ENCODE measurements around the gene VTI1A. TPM values are rescaled to one million over a fixed set of nuclear protein-coding genes. Genes with fewer than 3 reads are reported as not detected.

The VTI1A gene
- polyA plus RNA-seq, 1 of the 3 experiments (the other 2 are of a cell fraction), result 8.3 TPM

DNA sequence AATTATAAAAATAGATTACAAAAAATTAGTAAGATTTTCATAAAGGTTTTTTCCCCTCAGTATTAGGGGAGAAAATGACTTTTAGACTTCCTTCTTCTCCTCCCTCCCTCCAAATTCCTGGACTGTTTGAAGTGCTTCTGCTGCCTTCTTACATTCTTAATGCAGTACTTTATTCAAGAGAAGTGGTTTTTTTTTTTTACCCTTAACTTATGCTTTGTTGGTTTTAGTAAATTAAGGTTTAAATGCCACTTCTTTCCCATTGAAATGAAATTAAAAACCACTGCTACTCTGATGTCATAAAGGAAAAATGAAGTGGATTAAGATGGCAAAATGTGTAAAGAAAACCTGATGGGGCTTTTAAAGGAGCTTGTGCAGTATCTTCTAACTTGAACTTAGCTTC lies 140.7 kb downstream of the VTI1A start:
- no peaks in the 10 kb centered on the region for H3K9me3 ChIP-seq
- no peak overlapping the region for H3K4me3 ChIP-seq (ENCODE audit: low read depth in 2 of 2, low read length in 1 of 2)
- ChIA-PET CTCF (no interaction called here), POLR2A (no interaction called here)
- peak overlapping the region; percentile 8 to 22; a peak in 3 of 4 replicates for H3K27ac ChIP-seq (ENCODE audit: low read depth in 2 of 2, low read length in 1 of 2)
- no peaks in the 10 kb centered on the region for H3K27me3 ChIP-seq (ENCODE audit: insufficient read depth)
- peaks cover 0 to 37% of the 10 kb centered on the region in 2 experiments for H3K4me1 ChIP-seq (ENCODE audit: control insufficient read depth in 1 of 2, insufficient read depth in 2 of 2, low read depth in 1 of 2, low read length in 1 of 2)
- H3K9me2 ChIP-seq, result no peaks in the 10 kb centered on the region
- H3K9ac ChIP-seq, result no peak overlapping the region
- peaks cover 31% of the 10 kb centered on the region for H3F3A ChIP-seq (replicated peaks; ENCODE audit: insufficient read depth)
- no peaks in the 10 kb centered on the region for H4K20me1 ChIP-seq (ENCODE audit: insufficient read depth)
- no peaks in the 10 kb centered on the region for H3K79me2 ChIP-seq (ENCODE audit: insufficient read depth)
- no peak for DNase-seq
- H3K36me3 ChIP-seq (replicated peaks in 1 of 2; ENCODE audit: control insufficient read depth in 1 of 2, insufficient read depth in 2 of 2, low read length in 1 of 2), result peaks cover 0 to 2% of the 10 kb centered on the region in 2 experiments
- H2AFZ ChIP-seq (ENCODE audit: low read depth), result no peak overlapping the region
- no peak overlapping the region for H3K4me2 ChIP-seq
- TF ChIP-seq, protein P1, sequence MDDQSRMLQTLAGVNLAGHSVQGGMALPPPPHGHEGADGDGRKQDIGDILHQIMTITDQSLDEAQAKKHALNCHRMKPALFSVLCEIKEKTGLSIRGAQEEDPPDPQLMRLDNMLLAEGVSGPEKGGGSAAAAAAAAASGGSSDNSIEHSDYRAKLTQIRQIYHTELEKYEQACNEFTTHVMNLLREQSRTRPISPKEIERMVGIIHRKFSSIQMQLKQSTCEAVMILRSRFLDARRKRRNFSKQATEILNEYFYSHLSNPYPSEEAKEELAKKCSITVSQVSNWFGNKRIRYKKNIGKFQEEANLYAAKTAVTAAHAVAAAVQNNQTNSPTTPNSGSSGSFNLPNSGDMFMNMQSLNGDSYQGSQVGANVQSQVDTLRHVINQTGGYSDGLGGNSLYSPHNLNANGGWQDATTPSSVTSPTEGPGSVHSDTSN (IDR thresholded peaks at IDR 0.05), result peak; percentile 10; the same call in 1 of the 2 replicates
- no peak; the same call in 1 of the 2 replicates for TF ChIP-seq JUND (IDR thresholded peaks at IDR 0.05)

DNA sequence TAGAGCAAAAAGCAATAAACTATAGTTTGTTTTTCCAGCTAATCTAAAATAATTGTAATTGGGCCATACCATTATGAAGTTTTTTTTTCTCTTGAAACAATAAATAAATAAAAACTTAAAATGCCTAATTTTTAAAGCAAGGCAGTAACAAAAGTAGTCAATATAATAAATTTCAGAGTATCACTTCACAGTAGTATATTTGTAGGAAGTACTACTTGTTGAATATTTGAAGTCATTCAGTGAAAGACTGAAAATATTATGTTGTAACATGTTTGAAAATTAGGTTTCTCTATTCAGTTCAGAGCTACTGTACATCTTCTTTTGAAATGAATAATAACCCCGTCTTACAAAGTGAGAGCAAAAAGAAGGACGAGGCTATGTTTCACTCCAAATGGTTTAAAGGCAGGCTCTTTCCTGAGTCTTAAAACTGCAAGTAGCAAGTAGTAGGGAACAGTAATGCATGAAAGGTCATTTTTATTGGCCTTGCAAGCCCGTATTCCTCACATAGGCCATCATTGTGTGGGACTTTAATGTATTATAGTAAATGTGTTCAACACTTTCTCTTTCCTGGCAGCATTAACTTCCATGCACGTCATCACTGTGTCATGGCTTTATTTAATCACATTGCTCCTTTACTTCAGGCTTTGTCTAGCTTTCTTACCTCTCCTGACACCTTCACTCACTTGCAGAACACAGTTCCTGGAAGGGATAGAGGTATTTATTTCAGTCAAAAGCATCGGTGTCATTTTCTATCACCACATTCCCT lies 141.4 kb downstream of the VTI1A start:
- H3K36me3 ChIP-seq (replicated peaks in 1 of 2; ENCODE audit: control insufficient read depth in 1 of 2, insufficient read depth in 2 of 2, low read length in 1 of 2), result peaks cover 0 to 2% of the 10 kb centered on the region in 2 experiments
- no peak overlapping the region for H3K4me3 ChIP-seq (ENCODE audit: low read depth in 2 of 2, low read length in 1 of 2)
- ChIA-PET POLR2A (no interaction called here), CTCF (no interaction called here)
- H2AFZ ChIP-seq (ENCODE audit: low read depth), result no peak overlapping the region
- peak overlapping the region; percentile 8 to 22; a peak in 2 of 4 replicates for H3K27ac ChIP-seq (ENCODE audit: low read depth in 2 of 2, low read length in 1 of 2)
- DNase-seq, result no peak
- peaks cover 0 to 34% of the 10 kb centered on the region in 2 experiments for H3K4me1 ChIP-seq (ENCODE audit: control insufficient read depth in 1 of 2, insufficient read depth in 2 of 2, low read depth in 1 of 2, low read length in 1 of 2)
- 93% methylated on average over 5 of the region's 5 CpGs for whole genome bisulfite sequencing (ENCODE audit: low lambda C conversion rate)
- no peaks in the 10 kb centered on the region for H3K27me3 ChIP-seq (ENCODE audit: insufficient read depth)
- H3K9me3 ChIP-seq, result no peaks in the 10 kb centered on the region
- H3F3A ChIP-seq (replicated peaks; ENCODE audit: insufficient read depth), result peaks cover 25% of the 10 kb centered on the region
- H4K20me1 ChIP-seq (ENCODE audit: insufficient read depth), result no peaks in the 10 kb centered on the region
- no peaks in the 10 kb centered on the region for H3K79me2 ChIP-seq (ENCODE audit: insufficient read depth)
- no peaks in the 10 kb centered on the region for H3K9me2 ChIP-seq
- H3K9ac ChIP-seq, result no peak overlapping the region
- TF ChIP-seq, protein P2, sequence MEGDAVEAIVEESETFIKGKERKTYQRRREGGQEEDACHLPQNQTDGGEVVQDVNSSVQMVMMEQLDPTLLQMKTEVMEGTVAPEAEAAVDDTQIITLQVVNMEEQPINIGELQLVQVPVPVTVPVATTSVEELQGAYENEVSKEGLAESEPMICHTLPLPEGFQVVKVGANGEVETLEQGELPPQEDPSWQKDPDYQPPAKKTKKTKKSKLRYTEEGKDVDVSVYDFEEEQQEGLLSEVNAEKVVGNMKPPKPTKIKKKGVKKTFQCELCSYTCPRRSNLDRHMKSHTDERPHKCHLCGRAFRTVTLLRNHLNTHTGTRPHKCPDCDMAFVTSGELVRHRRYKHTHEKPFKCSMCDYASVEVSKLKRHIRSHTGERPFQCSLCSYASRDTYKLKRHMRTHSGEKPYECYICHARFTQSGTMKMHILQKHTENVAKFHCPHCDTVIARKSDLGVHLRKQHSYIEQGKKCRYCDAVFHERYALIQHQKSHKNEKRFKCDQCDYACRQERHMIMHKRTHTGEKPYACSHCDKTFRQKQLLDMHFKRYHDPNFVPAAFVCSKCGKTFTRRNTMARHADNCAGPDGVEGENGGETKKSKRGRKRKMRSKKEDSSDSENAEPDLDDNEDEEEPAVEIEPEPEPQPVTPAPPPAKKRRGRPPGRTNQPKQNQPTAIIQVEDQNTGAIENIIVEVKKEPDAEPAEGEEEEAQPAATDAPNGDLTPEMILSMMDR (IDR thresholded peaks at IDR 0.05), result no peak
- TF ChIP-seq ELF1 (IDR thresholded peaks at IDR 0.05) (no peak), TAF1 (IDR thresholded peaks at IDR 0.05; ENCODE audit: borderline replicate concordance, low read depth, low read length) (no peak), TEAD4 (IDR thresholded peaks at IDR 0.05; ENCODE audit: borderline replicate concordance, insufficient read depth) (no peak), MEF2A (IDR thresholded peaks at IDR 0.05; ENCODE audit: borderline replicate concordance, low read depth) (no peak), EZH2phosphoT487 (IDR thresholded peaks at IDR 0.05; ENCODE audit: borderline replicate concordance, low read depth) (no peak), GABPA (IDR thresholded peaks at IDR 0.05; ENCODE audit: low read depth) (no peak), RCOR1 (IDR thresholded peaks at IDR 0.05; ENCODE audit: low read length) (no peak), MXI1 (IDR thresholded peaks at IDR 0.05; ENCODE audit: low read depth, low read length) (no peak), GATA2 (CRISPR knock-in tag; IDR thresholded peaks at IDR 0.05) (no peak), NFIC (IDR thresholded peaks at IDR 0.05; ENCODE audit: borderline replicate concordance) (no peak), SMC3 (IDR thresholded peaks at IDR 0.05; ENCODE audit: low read depth, low read length) (no peak), FOXJ3 (CRISPR knock-in tag; IDR thresholded peaks at IDR 0.05) (no peak)
- TF ChIP-seq, protein P3, sequence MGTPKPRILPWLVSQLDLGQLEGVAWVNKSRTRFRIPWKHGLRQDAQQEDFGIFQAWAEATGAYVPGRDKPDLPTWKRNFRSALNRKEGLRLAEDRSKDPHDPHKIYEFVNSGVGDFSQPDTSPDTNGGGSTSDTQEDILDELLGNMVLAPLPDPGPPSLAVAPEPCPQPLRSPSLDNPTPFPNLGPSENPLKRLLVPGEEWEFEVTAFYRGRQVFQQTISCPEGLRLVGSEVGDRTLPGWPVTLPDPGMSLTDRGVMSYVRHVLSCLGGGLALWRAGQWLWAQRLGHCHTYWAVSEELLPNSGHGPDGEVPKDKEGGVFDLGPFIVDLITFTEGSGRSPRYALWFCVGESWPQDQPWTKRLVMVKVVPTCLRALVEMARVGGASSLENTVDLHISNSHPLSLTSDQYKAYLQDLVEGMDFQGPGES (IDR thresholded peaks at IDR 0.05; ENCODE audit: low read depth, low read length), result no peak
- TF ChIP-seq, protein P4, sequence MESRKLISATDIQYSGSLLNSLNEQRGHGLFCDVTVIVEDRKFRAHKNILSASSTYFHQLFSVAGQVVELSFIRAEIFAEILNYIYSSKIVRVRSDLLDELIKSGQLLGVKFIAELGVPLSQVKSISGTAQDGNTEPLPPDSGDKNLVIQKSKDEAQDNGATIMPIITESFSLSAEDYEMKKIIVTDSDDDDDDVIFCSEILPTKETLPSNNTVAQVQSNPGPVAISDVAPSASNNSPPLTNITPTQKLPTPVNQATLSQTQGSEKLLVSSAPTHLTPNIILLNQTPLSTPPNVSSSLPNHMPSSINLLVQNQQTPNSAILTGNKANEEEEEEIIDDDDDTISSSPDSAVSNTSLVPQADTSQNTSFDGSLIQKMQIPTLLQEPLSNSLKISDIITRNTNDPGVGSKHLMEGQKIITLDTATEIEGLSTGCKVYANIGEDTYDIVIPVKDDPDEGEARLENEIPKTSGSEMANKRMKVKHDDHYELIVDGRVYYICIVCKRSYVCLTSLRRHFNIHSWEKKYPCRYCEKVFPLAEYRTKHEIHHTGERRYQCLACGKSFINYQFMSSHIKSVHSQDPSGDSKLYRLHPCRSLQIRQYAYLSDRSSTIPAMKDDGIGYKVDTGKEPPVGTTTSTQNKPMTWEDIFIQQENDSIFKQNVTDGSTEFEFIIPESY (IDR thresholded peaks at IDR 0.05; ENCODE audit: borderline replicate concordance, low read depth), result no peak
- TF ChIP-seq, protein P5, sequence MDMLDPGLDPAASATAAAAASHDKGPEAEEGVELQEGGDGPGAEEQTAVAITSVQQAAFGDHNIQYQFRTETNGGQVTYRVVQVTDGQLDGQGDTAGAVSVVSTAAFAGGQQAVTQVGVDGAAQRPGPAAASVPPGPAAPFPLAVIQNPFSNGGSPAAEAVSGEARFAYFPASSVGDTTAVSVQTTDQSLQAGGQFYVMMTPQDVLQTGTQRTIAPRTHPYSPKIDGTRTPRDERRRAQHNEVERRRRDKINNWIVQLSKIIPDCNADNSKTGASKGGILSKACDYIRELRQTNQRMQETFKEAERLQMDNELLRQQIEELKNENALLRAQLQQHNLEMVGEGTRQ (IDR thresholded peaks at IDR 0.05; ENCODE audit: borderline replicate concordance, low read depth, low read length), result no peak
- H3K4me2 ChIP-seq, result no peak overlapping the region
